Keratinocyte (primary cell): ENCODE data around the gene MTUS2. TPM values are rescaled to one million over a fixed set of nuclear protein-coding genes. Genes with fewer than 3 reads are reported as not detected.

Experiments used
- DNase-seq: peaks from one replicate; pipeline ENCODE4 v3.0.0-alpha.2; 2011; ENCODE audit warnings: low read depth, missing footprints, low spot score
- FAIRE-seq: peaks from 2 replicates; lab custom pipeline; 2011; peaks lifted over from hg19 to GRCh38; lab: Jason Lieb, UNC
- H2AFZ ChIP-seq: 2 replicates; pipeline ENCODE4 v1.6.0; 2012; ENCODE audit warnings: low read length, control low read depth, inconsistent platforms; ENCODE audit not compliant: control insufficient read depth
- H3K27ac ChIP-seq: 2 replicates; pipeline ENCODE4 v1.5.1; 2011; ENCODE audit warnings: low read length; ENCODE audit not compliant: control insufficient read depth, insufficient read depth
- H3K27me3 ChIP-seq: 3 replicates; pipeline ENCODE4 v1.6.0; 2011; ENCODE audit warnings: low read length; ENCODE audit not compliant: control insufficient read depth, insufficient read depth; ENCODE audit errors: extremely low read depth
- H3K36me3 ChIP-seq, 2 experiments: 2 replicates in 1 of 2; 3 replicates in 1 of 2; pipeline ENCODE4 v1.5.1; 2011; ENCODE audit warnings: low read length in 2 of 2, mild to moderate bottlenecking in 1 of 2; ENCODE audit not compliant: control insufficient read depth in 2 of 2, insufficient read depth in 2 of 2; ENCODE audit errors: extremely low read depth in 1 of 2
- H3K4me1 ChIP-seq: 3 replicates; pipeline ENCODE4 v1.5.1; 2011; ENCODE audit warnings: low read length; ENCODE audit not compliant: control insufficient read depth, insufficient read depth; ENCODE audit errors: extremely low read depth
- H3K4me2 ChIP-seq: 3 replicates; pipeline ENCODE4 v1.6.0; 2011; ENCODE audit warnings: low read depth, low read length; ENCODE audit not compliant: control insufficient read depth, insufficient read depth; ENCODE audit errors: extremely low read depth
- H3K4me3 ChIP-seq, 3 experiments: fragments of 200-600 bp in 1 of 3; sonication (generic) in 1 of 3; 2 replicates in 2 of 3; 3 replicates in 1 of 3; pipeline ENCODE4 v1.5.1; 2011 to 2016; ENCODE audit warnings: low read length in 3 of 3, mild to moderate bottlenecking in 3 of 3, control low read depth in 2 of 3, inconsistent platforms in 1 of 3, low read depth in 1 of 3, mixed read lengths in 1 of 3, mixed run types in 1 of 3, moderate library complexity in 1 of 3; ENCODE audit not compliant: control insufficient read depth in 2 of 3, insufficient read depth in 2 of 3; ENCODE audit errors: extremely low read depth in 1 of 3
- H3K79me2 ChIP-seq: 2 replicates; pipeline ENCODE4 v1.6.0; 2012; ENCODE audit warnings: low read length; ENCODE audit not compliant: control insufficient read depth, insufficient read depth
- H3K9ac ChIP-seq: 3 replicates; pipeline ENCODE4 v1.6.0; 2011; ENCODE audit warnings: low read length; ENCODE audit not compliant: control insufficient read depth, insufficient read depth; ENCODE audit errors: extremely low read depth
- H3K9me1 ChIP-seq: 3 replicates; pipeline ENCODE4 v1.6.0; 2011; ENCODE audit warnings: low read length; ENCODE audit not compliant: control insufficient read depth, insufficient read depth; ENCODE audit errors: extremely low read depth
- H3K9me3 ChIP-seq: 2 replicates; pipeline ENCODE4 v1.5.1; 2012; ENCODE audit warnings: low read depth, low read length; ENCODE audit not compliant: control insufficient read depth
- H4K20me1 ChIP-seq: 3 replicates; pipeline ENCODE4 v1.6.0; 2011; ENCODE audit warnings: low read length; ENCODE audit not compliant: control insufficient read depth, insufficient read depth; ENCODE audit errors: extremely low read depth
- CTCF ChIP-seq, 3 experiments: IDR thresholded peaks in 1 of 3; conservative IDR thresholded peaks in 1 of 3; optimal IDR thresholded peaks in 1 of 3; 2 replicates in 2 of 3; 3 replicates in 1 of 3; pipeline versions ENCODE3 to v1.5.1; 2011; ENCODE audit warnings: low read length in 3 of 3, mild to moderate bottlenecking in 3 of 3, moderate library complexity in 2 of 3, control low read depth in 1 of 3, inconsistent platforms in 1 of 3; ENCODE audit not compliant: insufficient read depth in 2 of 3; ENCODE audit errors: extremely low read depth in 1 of 3
- EZH2 ChIP-seq: IDR thresholded peaks from one replicate; pipeline ENCODE4 v1.6.1; 2012; ENCODE audit warnings: inconsistent platforms, mild to moderate bottlenecking, low read length, moderate library complexity
- dilution Hi-C: fragments of 300-500 bp; cut with MboI; formaldehyde crosslinking; loops from one replicate; pipeline ENCODE4 v1.7.0; 2020; ENCODE audit warnings: low sequenced_read_pairs; ENCODE audit not compliant: extremely low pct_ligation_motif_present
- polyA plus RNA-seq, 5 experiments: library from polyadenylated mRNA; depleted of rRNA in 3 of 5; stranded (reverse) in 3 of 5; stranded (forward) in 1 of 5; unstranded in 1 of 5; fragments of >200 nt; gene quantifications; 1 replicate in 1 of 5; 2 replicates in 3 of 5; 3 replicates in 1 of 5; pipeline versions ENCODE4 v1.2.1 to v1.2.3, GENCODE V29; 2011 to 2012; ENCODE audit warnings: missing spikeins in 2 of 5, low read depth in 1 of 5, low replicate concordance in 1 of 5

The MTUS2 gene
- polyA plus RNA-seq, 1 donor (not counting 4 experiments of a cell fraction or from before 2014, with no cell fraction given), result 0.17 TPM

- H3K36me3 ChIP-seq, result peaks cover 57 to 72% of the 10 kb centered on the region in 2 experiments
- no peaks in the 10 kb centered on the region for H3K9me1 ChIP-seq
- H3K4me3 ChIP-seq, result no peak overlapping the region
- dilution Hi-C loops, result no loop called here
- DNase-seq (no peak), FAIRE-seq (no peak)
- H2AFZ ChIP-seq, result no peak overlapping the region
- peaks cover 49% of the 10 kb centered on the region for H3K79me2 ChIP-seq
- TF ChIP-seq EZH2 (no peak), CTCF (optimal IDR thresholded peaks at IDR 0.05 in 1 of 3, IDR thresholded peaks at IDR 0.05 in 1 of 3, conservative IDR thresholded peaks at IDR 0.05 in 1 of 3; ENCODE audit: extremely low read depth in 1 of 3, insufficient read depth in 2 of 3, low read length in 3 of 3) (no peak)
- H3K4me2 ChIP-seq, result no peak overlapping the region
- no peaks in the 10 kb centered on the region for H3K4me1 ChIP-seq
- H3K27ac ChIP-seq, result no peak overlapping the region
- no peak overlapping the region for H3K9ac ChIP-seq
- H3K9me3 ChIP-seq, result no peaks in the 10 kb centered on the region
- no peaks in the 10 kb centered on the region for H3K27me3 ChIP-seq
- H4K20me1 ChIP-seq, result peaks cover 14% of the 10 kb centered on the region
Measured at GRCh38 chr13:29529754-29530153, 709.6 kb downstream of the MTUS2 start.

GRCh38 chr13:29530901-29531300 lies 710.8 kb downstream of the MTUS2 start:
- H4K20me1 ChIP-seq, result peaks cover 14% of the 10 kb centered on the region
- H3K9me3 ChIP-seq, result no peaks in the 10 kb centered on the region
- no peaks in the 10 kb centered on the region for H3K27me3 ChIP-seq
- no peak overlapping the region for H3K27ac ChIP-seq
- no peaks in the 10 kb centered on the region for H3K4me1 ChIP-seq
- H3K4me2 ChIP-seq, result no peak overlapping the region
- H2AFZ ChIP-seq, result no peak overlapping the region
- H3K9me1 ChIP-seq, result no peaks in the 10 kb centered on the region
- TF ChIP-seq CTCF (optimal IDR thresholded peaks at IDR 0.05 in 1 of 3, IDR thresholded peaks at IDR 0.05 in 1 of 3, conservative IDR thresholded peaks at IDR 0.05 in 1 of 3; ENCODE audit: extremely low read depth in 1 of 3, insufficient read depth in 2 of 3, low read length in 3 of 3) (no peak), EZH2 (no peak)
- peaks cover 49% of the 10 kb centered on the region for H3K79me2 ChIP-seq
- DNase-seq, result no peak
- dilution Hi-C loops, result no loop called here
- peaks cover 55 to 68% of the 10 kb centered on the region in 2 experiments for H3K36me3 ChIP-seq
- no peak for FAIRE-seq
- H3K4me3 ChIP-seq, result no peak overlapping the region
- H3K9ac ChIP-seq, result no peak overlapping the region
